Esophagus muscularis mucosa (tissue), 4 donors: ENCODE results near the gene ERVW-1. TPM values are rescaled to one million over a fixed set of nuclear protein-coding genes. Genes with fewer than 3 reads are reported as not detected.
"Not testable (repeated sequence)": the region's sequence is repeated elsewhere in the genome, so short reads cannot be mapped to it uniquely, and the experiment has no call there.

Source experiments
- DNase-seq: peaks from one replicate; pipeline ENCODE4 v3.0.0-alpha.2; 2017; ENCODE audit errors: extremely low spot score
- H3K27ac ChIP-seq, 4 donors: fragments of 200-600 bp; sonication (generic); replicated peaks in 1 of 4; 1 replicate in 3 of 4; 2 replicates in 1 of 4; pipeline ENCODE4 v1.5.1; 2016 to 2019; ENCODE audit warnings: mild to moderate bottlenecking in 1 of 4
- H3K27me3 ChIP-seq, 4 donors: fragments of 200-600 bp; sonication (generic); one replicate each; pipeline versions ENCODE4 v1.5.1 to v1.6.0; 2016 to 2019
- H3K36me3 ChIP-seq, 4 donors: fragments of 200-600 bp; sonication (generic); one replicate each; pipeline ENCODE4 v1.5.1; 2016 to 2019
- H3K4me1 ChIP-seq, 4 donors: fragments of 200-600 bp; sonication (generic); one replicate each; pipeline ENCODE4 v1.5.1; 2016 to 2019
- H3K4me3 ChIP-seq, 4 donors: fragments of 200-600 bp; sonication (generic); 1 replicate in 2 of 4; 2 replicates in 2 of 4; pipeline ENCODE4 v1.5.1; 2016 to 2019; ENCODE audit warnings: mild to moderate bottlenecking in 4 of 4, moderate library complexity in 1 of 4
- H3K9me3 ChIP-seq, 4 donors: fragments of 200-600 bp; sonication (generic); 1 replicate in 3 of 4; 2 replicates in 1 of 4; pipeline ENCODE4 v1.5.1; 2016 to 2019
- EP300 ChIP-seq: sonication (generic); formaldehyde crosslinking; IDR thresholded peaks from one replicate; pipeline ENCODE4 v1.6.1; 2017; ENCODE audit warnings: antibody characterized with exemption
- POLR2A ChIP-seq: fragments of 450-650 bp; IDR thresholded peaks from one replicate; pipeline ENCODE4 v1.6.1; 2017; ENCODE audit warnings: antibody characterized with exemption, moderate library complexity, mild to moderate bottlenecking, low read depth
- POLR2AphosphoS5 ChIP-seq, 2 donors: sonication (generic); formaldehyde crosslinking; IDR thresholded peaks; one replicate each; pipeline ENCODE4 v1.6.1; 2017; ENCODE audit warnings: antibody characterized with exemption in 2 of 2
- WGBS: methylation state at CpG from one replicate; pipeline ENCODE4 v1.1.5; 2018; 5-methylcytosine and 5-hydroxymethylcytosine counted together
- intact Hi-C: fragments of 100-400 bp; cut with DNase I; formaldehyde crosslinking; loops from one replicate; pipeline ENCODE4 v1.15.1; 2023
- total RNA-seq, 4 donors: library from RNA; depleted of rRNA; stranded (reverse); fragments of >200 nt; gene quantifications; one replicate each; pipeline versions ENCODE4 v1.1.0 to v1.2.1, GENCODE V29; 2016
- TF ChIP-seq, protein P1 (sequence below), 3 experiments: fragments of 200-600 bp in 2 of 3; fragments of 450-650 bp in 1 of 3; sonication (generic) in 2 of 3; IDR thresholded peaks; one replicate each; pipeline ENCODE4 v1.5.1; 2017 to 2019; ENCODE audit warnings: antibody characterized with exemption in 3 of 3, mild to moderate bottlenecking in 2 of 3, moderate library complexity in 1 of 3

Gene ERVW-1
- total RNA-seq, 4 donors from 2014 or later: not detected

DNA sequence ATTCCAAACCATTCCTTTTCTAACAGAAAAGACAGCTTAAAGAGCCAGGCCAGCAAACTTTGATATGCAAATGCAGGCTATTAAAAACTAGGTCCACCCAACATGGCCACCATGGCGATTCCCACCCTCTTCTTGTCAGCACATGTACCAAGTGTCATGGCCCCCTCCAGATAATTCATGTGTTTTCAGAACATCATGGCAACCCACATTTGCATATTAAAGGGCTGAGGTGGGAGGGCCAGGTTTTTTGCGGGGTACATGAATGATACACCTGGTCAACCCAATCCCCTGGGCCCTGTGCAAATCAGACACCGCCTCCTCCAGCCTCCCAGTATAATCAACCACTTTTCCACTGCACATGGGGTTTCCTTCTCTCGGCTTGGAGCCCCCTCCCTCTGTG lies 965 bp upstream of the ERVW-1 start:
- H3K27ac ChIP-seq: no peak overlapping the region
- WGBS: 93% methylated on average over 4 of the region's 4 CpGs
- DNase-seq: peak; percentile 19
- TF ChIP-seq POLR2AphosphoS5 (IDR thresholded peaks at IDR 0.05): no peak
- TF ChIP-seq, protein P1, sequence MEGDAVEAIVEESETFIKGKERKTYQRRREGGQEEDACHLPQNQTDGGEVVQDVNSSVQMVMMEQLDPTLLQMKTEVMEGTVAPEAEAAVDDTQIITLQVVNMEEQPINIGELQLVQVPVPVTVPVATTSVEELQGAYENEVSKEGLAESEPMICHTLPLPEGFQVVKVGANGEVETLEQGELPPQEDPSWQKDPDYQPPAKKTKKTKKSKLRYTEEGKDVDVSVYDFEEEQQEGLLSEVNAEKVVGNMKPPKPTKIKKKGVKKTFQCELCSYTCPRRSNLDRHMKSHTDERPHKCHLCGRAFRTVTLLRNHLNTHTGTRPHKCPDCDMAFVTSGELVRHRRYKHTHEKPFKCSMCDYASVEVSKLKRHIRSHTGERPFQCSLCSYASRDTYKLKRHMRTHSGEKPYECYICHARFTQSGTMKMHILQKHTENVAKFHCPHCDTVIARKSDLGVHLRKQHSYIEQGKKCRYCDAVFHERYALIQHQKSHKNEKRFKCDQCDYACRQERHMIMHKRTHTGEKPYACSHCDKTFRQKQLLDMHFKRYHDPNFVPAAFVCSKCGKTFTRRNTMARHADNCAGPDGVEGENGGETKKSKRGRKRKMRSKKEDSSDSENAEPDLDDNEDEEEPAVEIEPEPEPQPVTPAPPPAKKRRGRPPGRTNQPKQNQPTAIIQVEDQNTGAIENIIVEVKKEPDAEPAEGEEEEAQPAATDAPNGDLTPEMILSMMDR (IDR thresholded peaks at IDR 0.05): no peak
- TF ChIP-seq EP300: no peak
- no peak for TF ChIP-seq POLR2A
- H3K4me3 ChIP-seq: no peak overlapping the region
- H3K9me3 ChIP-seq: no peaks in the 10 kb centered on the region
- H3K36me3 ChIP-seq: peaks cover 0 to 51% (median 32%) of the 10 kb centered on the region in 4 donors
- H3K4me1 ChIP-seq: no peaks in the 10 kb centered on the region
- no peaks in the 10 kb centered on the region for H3K27me3 ChIP-seq
- intact Hi-C loops: no loop called here

DNA sequence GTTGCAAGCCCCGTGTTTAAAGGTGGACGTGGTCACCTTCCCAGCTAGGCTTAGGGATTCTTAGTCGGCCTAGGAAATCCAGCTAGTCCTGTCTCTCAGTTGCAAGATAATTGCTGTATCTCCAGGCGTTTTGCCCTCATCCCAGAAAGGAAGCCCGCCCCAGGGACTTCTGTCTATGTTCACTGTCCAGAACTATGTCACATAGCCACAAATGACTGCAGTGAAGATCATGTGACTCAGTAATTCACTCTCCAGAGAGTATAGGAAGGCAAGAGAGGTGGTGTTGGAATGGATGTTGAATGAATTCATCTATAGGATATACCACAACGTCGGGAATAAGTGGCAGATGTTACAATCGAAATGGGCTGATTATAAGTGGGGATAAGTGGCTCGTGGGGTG lies 349 bp upstream of the ERVW-1 start:
- Histone ChIP-seq H3K27me3 (no peaks in the 10 kb centered on the region), H3K27ac (no peak overlapping the region), H3K4me3 (no peak overlapping the region), H3K9me3 (no peaks in the 10 kb centered on the region), H3K4me1 (no peaks in the 10 kb centered on the region), H3K36me3 (peaks cover 0 to 55% (median 32%) of the 10 kb centered on the region in 4 donors)
- WGBS: 92% methylated on average over 9 of the region's 9 CpGs
- no peak for TF ChIP-seq EP300
- TF ChIP-seq, protein P1 (IDR thresholded peaks at IDR 0.05): no peak
- intact Hi-C loops: no loop called here
- DNase-seq: no peak

DNA sequence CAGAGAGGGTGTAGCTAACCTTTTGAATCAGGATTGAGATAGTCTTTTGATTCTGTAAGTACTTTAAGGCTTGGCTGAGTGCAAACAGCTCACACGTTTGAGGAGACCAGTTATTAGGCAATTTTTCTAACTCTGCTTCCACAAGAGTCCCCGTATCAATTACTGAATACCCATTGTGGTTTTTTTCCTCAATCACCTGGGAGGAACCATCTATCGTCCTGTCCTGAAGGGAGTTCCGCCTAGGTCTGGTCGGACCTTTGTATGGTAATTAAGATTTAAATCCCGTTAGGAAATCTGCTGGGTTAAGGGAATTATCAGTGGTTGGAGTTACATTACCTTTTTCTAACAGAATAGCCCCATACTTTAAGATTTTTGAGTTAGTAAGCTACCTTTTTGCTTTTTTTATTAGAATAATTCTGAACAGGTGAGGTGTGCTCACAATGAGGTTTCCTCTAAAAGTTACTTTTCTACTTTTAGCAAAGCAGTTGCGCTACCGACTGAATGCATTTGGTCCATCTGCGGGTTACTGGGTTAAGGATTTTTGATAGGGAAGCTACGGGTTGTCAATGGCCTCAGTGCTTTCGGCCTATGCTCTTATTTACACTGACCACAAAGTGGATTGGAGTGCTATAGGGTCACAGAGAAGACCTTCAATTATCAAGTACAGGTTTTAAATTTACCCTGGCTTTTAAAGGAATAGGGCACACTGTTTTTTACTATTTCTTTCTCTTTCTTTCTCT lies 1.7 kb downstream of the ERVW-1 start:
- intact Hi-C loops, H3K9me3 ChIP-seq, H3K4me1 ChIP-seq, H3K4me3 ChIP-seq, H3K27ac ChIP-seq, H3K27me3 ChIP-seq, DNase-seq: not testable (repeated sequence)
- WGBS: 95% methylated on average over 11 of the region's 11 CpGs
- peaks cover 0 to 73% (median 36%) of the 10 kb centered on the region in 4 donors for H3K36me3 ChIP-seq

DNA sequence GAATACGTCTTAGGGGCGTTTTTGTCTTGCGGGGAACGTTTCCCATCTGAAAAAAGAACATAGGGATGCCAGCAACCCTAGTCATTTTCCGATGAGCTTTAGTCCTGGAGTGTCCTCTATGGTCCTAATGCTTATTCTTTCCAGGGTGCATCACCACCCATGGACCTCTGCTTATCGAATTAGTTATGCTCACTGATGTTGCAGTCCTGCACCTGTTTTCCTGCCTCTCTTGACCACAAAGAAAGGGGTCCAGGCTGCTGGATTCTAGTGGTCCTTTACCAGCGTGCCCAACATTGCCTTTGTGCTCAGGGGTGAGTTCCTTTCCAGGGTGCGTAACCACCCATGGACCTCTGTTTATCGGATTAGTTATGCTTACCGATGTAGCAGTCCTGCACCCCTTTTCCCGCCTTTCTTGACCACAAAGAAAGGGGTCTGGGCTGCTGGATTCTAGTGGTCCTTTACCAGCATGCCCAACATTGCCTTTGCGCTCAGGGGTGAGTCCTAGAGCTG lies 2.4 kb downstream of the ERVW-1 start:
- H3K27ac ChIP-seq, DNase-seq, H3K4me1 ChIP-seq, intact Hi-C loops, H3K27me3 ChIP-seq, H3K9me3 ChIP-seq, H3K4me3 ChIP-seq: not testable (repeated sequence)
- peaks cover 0 to 78% (median 38%) of the 10 kb centered on the region in 4 donors for H3K36me3 ChIP-seq
- WGBS: 83% methylated on average over 12 of the region's 12 CpGs

DNA sequence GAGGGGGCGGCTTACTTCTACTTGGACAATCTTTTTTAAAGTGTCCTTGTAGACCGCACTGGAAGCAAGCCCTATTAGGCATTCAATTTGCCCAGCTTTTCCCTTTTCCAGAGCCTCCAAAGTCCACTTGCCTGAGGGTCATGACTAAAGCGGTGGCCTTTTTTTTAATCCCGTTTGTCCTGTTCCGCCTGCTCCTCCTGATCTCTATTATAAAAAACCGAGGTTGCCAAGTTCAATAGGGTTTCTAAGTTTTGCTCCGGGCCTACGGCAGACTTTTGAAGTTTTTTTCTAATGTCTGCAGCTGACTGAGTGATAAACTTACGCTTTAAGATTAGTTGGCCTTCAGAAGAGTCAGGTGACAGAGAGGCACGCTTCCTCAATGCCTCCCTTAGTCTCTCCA lies 3.8 kb downstream of the ERVW-1 start:
- DNase-seq, H3K4me1 ChIP-seq, H3K27ac ChIP-seq, H3K9me3 ChIP-seq, H3K4me3 ChIP-seq, intact Hi-C loops, H3K27me3 ChIP-seq: not testable (repeated sequence)
- peaks cover 0 to 85% (median 38%) of the 10 kb centered on the region in 4 donors for H3K36me3 ChIP-seq
- 92% methylated on average over 10 of the region's 10 CpGs for WGBS

DNA sequence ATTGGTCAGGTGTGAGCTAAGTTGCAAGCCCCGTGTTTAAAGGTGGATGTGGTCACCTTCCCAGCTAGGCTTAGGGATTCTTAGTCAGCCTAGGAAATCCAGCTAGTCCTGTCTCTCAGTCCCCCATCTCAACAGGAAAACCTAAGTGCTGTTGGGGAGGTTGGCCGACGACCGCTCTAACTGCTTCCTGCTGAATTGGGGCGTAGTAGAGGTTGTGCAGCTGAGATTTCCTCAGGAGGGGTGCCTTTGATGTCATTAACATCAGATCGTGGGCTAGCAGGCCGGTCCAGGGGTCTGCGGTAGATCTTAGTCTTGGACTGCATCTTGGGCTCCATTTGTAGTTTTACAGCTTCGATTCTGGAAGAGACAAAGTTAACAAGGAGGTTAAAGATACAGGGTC lies 9.2 kb downstream of the ERVW-1 start:
- intact Hi-C loops, H3K4me1 ChIP-seq, H3K9me3 ChIP-seq, H3K4me3 ChIP-seq, H3K27ac ChIP-seq, H3K27me3 ChIP-seq, DNase-seq: not testable (repeated sequence)
- 97% methylated on average over 9 of the region's 9 CpGs for WGBS
- H3K36me3 ChIP-seq: peaks cover 4 to 80% (median 28%) of the 10 kb centered on the region in 4 donors

DNA sequence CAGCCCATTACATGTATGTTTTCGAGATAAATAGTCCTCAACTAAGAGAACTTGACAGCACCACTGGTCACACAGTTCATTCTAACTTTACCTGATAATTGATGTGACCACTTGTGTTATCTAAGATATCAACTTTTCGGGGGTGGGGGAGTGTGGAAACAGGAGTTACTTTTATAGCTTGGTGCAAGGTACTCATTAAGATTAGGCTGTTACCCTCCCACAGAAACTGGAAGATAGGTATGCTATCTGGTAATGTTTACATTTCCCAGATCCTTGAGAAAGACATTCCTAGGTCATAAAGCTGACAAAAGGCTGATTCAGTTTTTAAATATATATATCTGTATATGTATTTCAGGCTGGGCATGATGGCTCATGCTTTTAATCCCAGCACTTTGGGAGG lies 11.1 kb downstream of the ERVW-1 start:
- no peak overlapping the region for H3K4me3 ChIP-seq
- TF ChIP-seq, protein P1 (IDR thresholded peaks at IDR 0.05): no peak
- TF ChIP-seq EP300 (no peak), POLR2AphosphoS5 (IDR thresholded peaks at IDR 0.05) (no peak), POLR2A (no peak)
- H3K27me3 ChIP-seq: no peaks in the 10 kb centered on the region
- no peaks in the 10 kb centered on the region for H3K9me3 ChIP-seq
- peaks cover 4 to 77% (median 32%) of the 10 kb centered on the region in 4 donors for H3K36me3 ChIP-seq
- intact Hi-C loops: no loop called here
- no peak overlapping the region for H3K27ac ChIP-seq
- WGBS: 94% methylated on average over 2 of the region's 2 CpGs
- H3K4me1 ChIP-seq: no peaks in the 10 kb centered on the region
- DNase-seq: no peak
